ENCODE measurements around the gene ASIC4. TPM values are rescaled to one million over a fixed set of nuclear protein-coding genes. Genes with fewer than 3 reads are reported as not detected.

ASIC4 gene
- total RNA-seq, 1 experiment from 2014 or later, result 2.1 TPM

GRCh38 chr2:219519526-219519916 lies 5.2 kb downstream of the ASIC4 start:
- ChIA-PET CTCF (interaction anchor here (1.0 to 3.0 kb wide), 9 partner anchors 10 to 116 kb away, joined by 3 to 34 read pairs (median 14); partner anchors contain the start of gene GMPPA), POLR2A (no interaction called here)

More at GRCh38 chr2:219519526-219519916, 5.2 kb downstream of the ASIC4 start:
- peaks cover 36 to 68% of the 10 kb centered on the region in 2 experiments for H3K4me1 ChIP-seq (ENCODE audit: control insufficient read depth in 1 of 2, insufficient read depth in 2 of 2, low read length in 2 of 2)
- H4K20me1 ChIP-seq (ENCODE audit: insufficient read depth), result no peaks in the 10 kb centered on the region
- H3K27ac ChIP-seq (ENCODE audit: low read depth, low read length), result no peak overlapping the region
- no peaks in the 10 kb centered on the region for H3K27me3 ChIP-seq (ENCODE audit: insufficient read depth, low read length)
- peak overlapping the region; percentile 0; the same call in 1 of the 2 replicates for H3K4me2 ChIP-seq (ENCODE audit: low read length)
- H3K79me2 ChIP-seq (ENCODE audit: insufficient read depth, low read length), result no peaks in the 10 kb centered on the region
- no peaks in the 10 kb centered on the region for H3K36me3 ChIP-seq (ENCODE audit: control insufficient read depth in 1 of 2, insufficient read depth in 2 of 2, low read length in 2 of 2)
- H3K9me2 ChIP-seq (ENCODE audit: insufficient read depth), result no peaks in the 10 kb centered on the region
- RAD21 ChIA-PET (ENCODE audit: low non-redundant PET in 1 of 2, low total read pairs in 2 of 2, uncharacterized antibody in 2 of 2, unreplicated experiment in 2 of 2), result interaction anchor here in 1 of 2 experiments (1.9 kb wide), 1 partner anchor 116 kb away, joined by 8 read pairs; no protein-coding TSS in a partner anchor
- TF ChIP-seq CTCF (IDR thresholded peaks at IDR 0.05 in 2 of 3, conservative IDR thresholded peaks at IDR 0.05 in 1 of 3; ENCODE audit: borderline replicate concordance in 1 of 3, insufficient read depth in 1 of 3, low read depth in 2 of 3, low read length in 2 of 3), result peak in 1 of 3 experiments; percentile 6; a peak in 1 of 6 replicates
- no peak for TF ChIP-seq TCF7L2 (IDR thresholded peaks at IDR 0.05; ENCODE audit: borderline replicate concordance, extremely low read depth, insufficient read depth, insufficient read length)
- ATAC-seq (no peak), DNase-seq (ENCODE audit: low read depth, low spot score) (no peak)
- no peak overlapping the region for H3K4me3 ChIP-seq (replicated peaks in 1 of 2; ENCODE audit: low read depth in 1 of 2, low read length in 2 of 2)
- H2AFZ ChIP-seq (ENCODE audit: low read depth, low read length, poor library complexity, severe bottlenecking), result no peak overlapping the region
- no peak overlapping the region for H3K9ac ChIP-seq (ENCODE audit: low read length)
- no peaks in the 10 kb centered on the region for H3K9me3 ChIP-seq (ENCODE audit: control insufficient read depth in 1 of 2, insufficient read depth in 1 of 2, low read depth in 1 of 2, low read length in 2 of 2)
- intact Hi-C loops (cut with micrococcal nuclease), result no loop called here
- BruUV-seq (replicated peaks), result no TSS peak
